HG03354 (cell line): ENCODE results near the gene ERO1B.
A peak's percentile ranks its signal among the peaks of the same experiment; 100 is the strongest.
"Not testable (repeated sequence)": the region's sequence is repeated elsewhere in the genome, so short reads cannot be mapped to it uniquely, and the experiment has no call there.

Experiments used
- ATAC-seq: cut with Tn5 transposase; IDR thresholded peaks from one replicate; pipeline ENCODE4 v1.9.1; 2021; ENCODE audit warnings: mild to moderate bottlenecking; ENCODE audit not compliant: unreplicated experiment, poor library complexity, severe bottlenecking

The ERO1B gene

GRCh38 chr1:236204039-236204438, 77.7 kb downstream of the ERO1B start:
- ATAC-seq = no peak

GRCh38 chr1:236201786-236202185, 80.0 kb downstream of the ERO1B start:
- no peak for ATAC-seq

- ATAC-seq = no peak
These were observed 80.8 kb downstream of the ERO1B start for GRCh38 chr1:236200925-236201324.

- ATAC-seq = no peak
These were observed 88.6 kb downstream of the ERO1B start for GRCh38 chr1:236193184-236193583.

GRCh38 chr1:236188084-236188483, 93.7 kb downstream of the ERO1B start:
- ATAC-seq = not testable (repeated sequence)

- ATAC-seq = not testable (repeated sequence)
These were observed 95.3 kb downstream of the ERO1B start for GRCh38 chr1:236186471-236186870.

- ATAC-seq = no peak
These were observed 96.1 kb downstream of the ERO1B start for GRCh38 chr1:236185687-236186086.

GRCh38 chr1:236181059-236181458, 100.7 kb downstream of the ERO1B start:
- no peak for ATAC-seq

GRCh38 chr1:236179634-236180033, 102.1 kb downstream of the ERO1B start:
- no peak for ATAC-seq

GRCh38 chr1:236176337-236177336, 105.1 kb downstream of the ERO1B start:
- no peak for ATAC-seq

GRCh38 chr1:236175642-236176336, 106.0 kb downstream of the ERO1B start:
- ATAC-seq = peak; percentile 79

GRCh38 chr1:236173174-236173767, 108.5 kb downstream of the ERO1B start:
- ATAC-seq = no peak

GRCh38 chr1:236172041-236172579, 109.6 kb downstream of the ERO1B start:
- ATAC-seq = no peak

- no peak for ATAC-seq
These were observed 112.9 kb downstream of the ERO1B start for GRCh38 chr1:236168716-236169429.

GRCh38 chr1:236167578-236167977, 114.2 kb downstream of the ERO1B start:
- ATAC-seq = no peak

GRCh38 chr1:236167154-236167553, 114.6 kb downstream of the ERO1B start:
- ATAC-seq = no peak

GRCh38 chr1:236166041-236166440, 115.7 kb downstream of the ERO1B start:
- no peak for ATAC-seq
